Inflammatory macrophage treated with lipopolysaccharide for 1 hour (primary cell): ENCODE results near the gene FGF23.
A peak's percentile ranks its signal among the peaks of the same experiment; 100 is the strongest.
"Not testable (repeated sequence)": the region's sequence is repeated elsewhere in the genome, so short reads cannot be mapped to it uniquely, and the experiment has no call there.

ENCODE experiments used
- DNase-seq, 2 donors: peaks; one replicate each; pipeline ENCODE4 v3.0.0-alpha.2; 2020 to 2022

The FGF23 gene

DNA sequence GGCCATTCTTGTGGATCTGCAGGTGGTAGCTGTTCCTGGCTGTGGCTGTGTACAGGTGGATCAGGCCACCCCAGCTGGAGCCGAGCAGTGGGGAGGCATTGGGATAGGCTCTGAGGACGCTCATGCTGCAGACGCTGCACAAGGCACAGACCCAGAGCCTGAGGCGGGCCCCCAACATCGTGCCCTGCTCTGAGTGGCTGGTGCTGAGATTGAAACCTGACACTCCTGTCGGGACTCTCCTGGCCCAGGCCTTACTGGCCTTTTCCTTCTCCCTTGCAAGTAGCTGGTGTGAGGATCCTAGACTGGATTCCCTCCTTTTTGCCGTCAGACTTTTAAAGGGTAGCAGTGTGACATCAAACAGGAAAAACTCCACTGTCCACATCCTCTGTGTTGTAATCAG is at the start of gene FGF23:
FGF23 (minus strand) TSS at position 308 of the 400 bp plus-strand sequence; CDS start at position 178, 130 bp downstream.
- no peak for DNase-seq

- DNase-seq, result no peak
Measured at GRCh38 chr12:4424422-4424821, 44.9 kb upstream of the FGF23 start.

GRCh38 chr12:4423528-4424195 is 44.1 kb upstream of the FGF23 start:
- DNase-seq, result no peak

DNA sequence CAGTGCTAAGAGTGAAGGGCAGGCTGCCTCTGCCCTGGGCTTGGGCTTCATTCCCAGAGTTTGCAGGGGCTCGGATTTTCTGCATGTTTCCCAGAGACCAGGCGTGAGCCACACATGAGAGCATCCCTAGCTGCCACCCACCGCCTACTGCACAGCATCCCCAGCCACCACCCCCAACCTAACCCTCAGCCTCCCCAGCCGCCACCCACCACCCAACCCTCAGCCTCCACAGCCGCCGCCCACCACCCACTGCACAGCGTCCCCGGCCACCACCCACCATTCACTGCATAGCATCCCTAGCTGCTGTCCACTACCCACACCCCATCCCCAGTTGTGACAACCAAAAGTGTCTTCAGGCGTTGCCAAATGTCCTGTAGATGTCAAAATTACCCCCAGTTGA is 43.5 kb upstream of the FGF23 start:
- DNase-seq, result no peak

DNA sequence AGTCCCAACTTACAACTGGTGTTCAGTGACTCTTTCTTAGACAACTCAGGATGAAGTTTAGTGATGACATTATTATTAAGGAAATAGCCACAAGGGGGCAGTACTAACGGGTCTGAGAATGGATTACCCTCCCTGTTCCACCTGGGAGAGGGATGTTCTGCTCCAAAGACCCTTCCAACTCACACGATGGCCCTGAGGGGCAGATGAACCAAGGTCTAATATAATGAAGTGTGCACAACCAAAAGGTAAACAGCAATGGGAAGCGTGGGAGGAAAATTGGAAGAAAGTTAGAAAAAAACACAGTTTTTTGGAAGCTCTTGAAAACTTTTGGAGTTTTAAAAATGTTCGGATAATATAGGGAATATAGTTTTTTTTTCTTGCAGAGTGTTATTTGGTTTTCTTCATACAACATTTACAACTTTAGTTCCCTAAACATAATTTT is 42.1 kb upstream of the FGF23 start:
- peak; percentile 17 to 89 for DNase-seq

GRCh38 chr12:4420138-4420670 is 40.7 kb upstream of the FGF23 start:
- no peak for DNase-seq

DNA sequence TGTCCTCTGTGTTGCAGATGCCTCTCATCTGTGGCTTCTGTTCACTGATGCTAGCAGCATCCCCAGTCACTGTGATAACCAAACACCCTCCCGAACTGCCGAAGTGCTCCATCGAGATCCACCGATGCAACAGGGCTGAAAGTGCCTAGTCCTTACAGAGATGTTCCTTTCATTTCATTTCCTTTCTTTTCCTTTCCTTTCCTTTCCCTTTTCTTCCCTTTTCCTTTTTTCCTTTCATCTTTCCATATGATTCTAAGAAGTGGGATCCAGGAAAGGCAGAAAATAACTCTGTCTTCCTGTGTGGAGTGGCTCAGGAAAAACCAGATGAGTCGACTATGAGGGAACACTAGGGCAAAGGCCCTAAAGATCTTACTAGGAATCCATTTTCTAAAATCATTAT is 39.4 kb upstream of the FGF23 start:
- no peak for DNase-seq

- DNase-seq, result no peak
Measured at GRCh38 chr12:4417936-4418335, 38.4 kb upstream of the FGF23 start.

- no peak for DNase-seq
Measured at GRCh38 chr12:4417455-4417854, 37.9 kb upstream of the FGF23 start.

DNA sequence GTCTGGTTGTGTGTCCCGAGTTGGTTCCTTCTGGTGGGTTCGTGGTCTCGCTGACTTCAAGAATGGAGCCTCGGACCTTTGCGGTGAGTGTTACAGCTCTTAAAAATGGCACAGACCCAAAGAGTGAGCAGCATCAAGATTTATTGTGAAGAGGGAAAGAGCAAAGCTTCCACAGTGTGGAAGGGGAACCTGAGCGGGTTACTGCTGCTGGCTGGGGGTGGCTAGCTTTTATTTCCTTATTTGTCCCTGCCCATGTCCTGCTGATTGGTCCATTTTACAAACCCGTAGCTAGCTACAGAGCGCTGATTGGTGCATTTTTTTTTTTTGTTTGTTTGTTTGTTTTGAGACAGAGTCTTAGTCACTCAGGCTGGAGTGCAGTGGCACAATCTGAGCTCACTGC is 36.8 kb upstream of the FGF23 start:
- no peak for DNase-seq

- no peak for DNase-seq
Measured at GRCh38 chr12:4412465-4412864, 33.0 kb upstream of the FGF23 start.

- DNase-seq, result no peak
Measured at GRCh38 chr12:4412056-4412455, 32.5 kb upstream of the FGF23 start.

GRCh38 chr12:4407136-4407535 is 27.6 kb upstream of the FGF23 start:
- no peak for DNase-seq

GRCh38 chr12:4404877-4405637 is 25.5 kb upstream of the FGF23 start:
- not testable (repeated sequence) for DNase-seq

DNA sequence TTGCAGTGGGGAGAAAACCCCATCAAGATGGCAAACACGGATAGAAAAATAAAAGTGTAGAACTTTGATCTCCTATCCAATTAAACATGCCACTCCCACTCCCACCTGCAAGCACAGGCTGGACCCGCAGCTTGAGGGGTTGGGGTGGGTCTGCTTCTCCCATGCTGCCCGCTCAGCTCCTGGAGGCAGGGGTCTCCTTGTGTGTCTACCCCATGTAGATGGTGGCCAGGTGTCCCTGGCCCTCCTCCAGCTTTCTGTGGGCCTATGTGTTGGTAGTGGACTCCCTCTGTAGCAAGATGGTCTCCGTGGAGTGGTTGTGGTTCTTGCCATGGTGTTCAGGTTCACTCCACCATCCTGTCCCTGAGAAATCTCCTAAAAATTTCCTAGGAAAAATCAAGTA is 23.5 kb upstream of the FGF23 start:
- DNase-seq, result no peak

GRCh38 chr12:4401117-4401516 is 21.6 kb upstream of the FGF23 start:
- DNase-seq, result no peak

DNA sequence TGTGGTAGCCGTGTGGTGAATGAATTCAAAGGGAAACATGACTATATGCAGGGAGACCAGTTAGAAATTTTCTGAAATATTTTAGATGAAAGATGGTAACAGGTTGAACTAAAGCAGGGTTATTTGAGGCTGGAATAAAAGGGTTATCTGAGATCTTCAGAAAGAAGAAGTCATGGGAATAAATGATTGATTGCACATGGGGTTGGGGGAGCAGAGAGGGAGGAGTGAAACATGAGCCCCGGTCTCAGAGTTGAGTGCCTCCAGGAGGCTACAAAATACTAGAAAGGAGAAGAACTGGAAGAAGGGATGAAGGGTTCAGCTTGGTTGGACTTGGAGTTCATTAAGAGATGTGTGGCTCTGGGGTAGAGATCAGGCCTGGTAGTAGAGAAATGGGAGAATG is 16.3 kb upstream of the FGF23 start:
- DNase-seq, result no peak

DNA sequence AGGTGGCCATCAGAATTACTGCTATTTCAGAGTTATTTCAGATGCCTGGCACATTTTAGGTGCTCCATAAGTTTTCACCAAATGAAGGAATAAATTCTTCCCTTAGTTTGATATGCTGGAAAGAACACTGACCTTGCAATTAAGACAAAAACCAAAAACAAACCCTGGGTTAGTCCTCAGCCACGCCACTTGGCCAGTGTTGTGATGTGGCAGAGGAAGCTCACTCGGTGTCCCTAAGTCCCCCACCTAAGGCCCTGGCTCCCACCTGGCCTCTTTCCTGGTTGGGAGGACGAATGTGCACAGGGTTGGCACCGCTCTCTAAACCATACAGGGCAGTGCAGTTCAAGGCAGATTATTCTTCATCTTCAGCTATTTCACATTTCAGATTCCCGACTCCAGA is 13.7 kb upstream of the FGF23 start:
- DNase-seq, result no peak

GRCh38 chr12:4392223-4392742 is 12.8 kb upstream of the FGF23 start:
- no peak for DNase-seq

- DNase-seq, result no peak
Measured at GRCh38 chr12:4388662-4389061, 9.2 kb upstream of the FGF23 start.

- DNase-seq, result no peak
Measured at GRCh38 chr12:4388032-4388431, 8.5 kb upstream of the FGF23 start.

DNA sequence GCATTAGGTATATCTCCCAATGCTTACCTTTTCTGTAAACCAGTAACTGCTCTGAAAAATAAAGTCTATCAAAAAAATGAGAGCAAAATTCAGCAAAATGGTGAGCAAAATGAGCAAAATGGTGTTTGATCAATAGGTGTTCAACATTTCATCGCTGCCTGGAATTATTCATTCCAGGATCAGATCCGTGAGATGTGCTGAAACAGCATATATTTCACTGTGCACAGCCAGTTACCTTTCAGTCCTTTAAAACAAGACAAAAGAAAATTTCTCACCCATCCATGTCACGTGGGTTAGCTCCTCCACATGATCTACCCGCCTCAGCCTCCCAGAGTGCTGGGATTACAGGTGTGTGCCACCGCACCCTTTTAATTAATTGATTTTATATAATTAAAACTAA is 8.1 kb upstream of the FGF23 start:
- no peak for DNase-seq

DNA sequence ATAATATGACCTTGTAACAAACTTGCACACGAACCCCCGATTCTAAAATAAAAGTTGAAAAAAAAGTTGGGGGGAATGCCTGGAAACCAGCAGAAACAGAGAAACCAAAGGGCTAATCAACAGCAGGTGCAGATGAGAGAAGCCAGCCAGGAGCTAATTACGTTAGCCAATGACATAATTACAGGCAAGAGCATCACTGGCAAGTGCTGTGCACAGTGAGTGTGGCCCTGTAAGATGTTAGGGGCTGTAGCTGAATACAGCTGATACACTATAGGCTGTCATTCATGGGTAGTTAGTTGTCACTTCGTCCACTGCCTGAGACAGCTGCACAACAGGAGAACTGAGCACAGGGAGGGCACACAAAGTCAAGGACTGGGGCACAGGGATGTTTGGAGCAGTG is 7.3 kb upstream of the FGF23 start:
- DNase-seq, result no peak

DNA sequence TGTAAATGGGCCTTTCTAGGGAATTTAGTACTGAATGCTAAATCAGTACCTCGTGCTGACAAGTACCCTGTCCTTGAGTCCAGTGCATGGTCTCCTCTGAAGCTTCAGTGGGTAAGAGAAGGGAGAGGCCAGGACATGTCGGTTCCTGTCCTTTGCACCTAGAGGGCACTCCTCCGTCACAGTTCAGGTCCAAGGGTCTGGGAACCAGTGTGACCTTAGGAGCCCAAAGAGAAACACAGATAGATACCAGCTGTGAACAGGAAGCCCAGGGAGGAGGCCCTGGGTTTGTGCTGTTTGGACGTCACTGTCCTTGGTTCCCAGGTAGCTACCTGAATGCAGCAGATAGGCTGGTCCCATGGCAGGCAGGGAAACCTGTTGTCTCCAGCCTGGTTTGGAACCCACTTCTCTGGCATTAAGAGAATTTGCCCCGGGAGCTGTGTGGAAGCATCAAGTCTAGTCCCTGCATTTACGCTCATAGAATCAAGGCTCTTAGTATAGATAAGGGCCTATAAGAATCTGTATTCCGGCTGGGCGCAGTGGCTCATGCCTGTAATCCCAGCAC is 3.9 kb upstream of the FGF23 start:
- DNase-seq, result no peak
